HG03354 (cell line): Measurements from ENCODE around the gene NCOR2.

Source experiments
- ATAC-seq: cut with Tn5 transposase; IDR thresholded peaks from one replicate; pipeline ENCODE4 v1.9.1; 2021; ENCODE audit warnings: mild to moderate bottlenecking; ENCODE audit not compliant: unreplicated experiment, poor library complexity, severe bottlenecking

The NCOR2 gene

GRCh38 chr12:124566997-124567672 is at the start of gene NCOR2:
TSS of gene NCOR2 (minus strand) at chr12:124567612. CDS start at chr12:124495251, 72,361 bp downstream.
- peak; percentile 36 for ATAC-seq

DNA sequence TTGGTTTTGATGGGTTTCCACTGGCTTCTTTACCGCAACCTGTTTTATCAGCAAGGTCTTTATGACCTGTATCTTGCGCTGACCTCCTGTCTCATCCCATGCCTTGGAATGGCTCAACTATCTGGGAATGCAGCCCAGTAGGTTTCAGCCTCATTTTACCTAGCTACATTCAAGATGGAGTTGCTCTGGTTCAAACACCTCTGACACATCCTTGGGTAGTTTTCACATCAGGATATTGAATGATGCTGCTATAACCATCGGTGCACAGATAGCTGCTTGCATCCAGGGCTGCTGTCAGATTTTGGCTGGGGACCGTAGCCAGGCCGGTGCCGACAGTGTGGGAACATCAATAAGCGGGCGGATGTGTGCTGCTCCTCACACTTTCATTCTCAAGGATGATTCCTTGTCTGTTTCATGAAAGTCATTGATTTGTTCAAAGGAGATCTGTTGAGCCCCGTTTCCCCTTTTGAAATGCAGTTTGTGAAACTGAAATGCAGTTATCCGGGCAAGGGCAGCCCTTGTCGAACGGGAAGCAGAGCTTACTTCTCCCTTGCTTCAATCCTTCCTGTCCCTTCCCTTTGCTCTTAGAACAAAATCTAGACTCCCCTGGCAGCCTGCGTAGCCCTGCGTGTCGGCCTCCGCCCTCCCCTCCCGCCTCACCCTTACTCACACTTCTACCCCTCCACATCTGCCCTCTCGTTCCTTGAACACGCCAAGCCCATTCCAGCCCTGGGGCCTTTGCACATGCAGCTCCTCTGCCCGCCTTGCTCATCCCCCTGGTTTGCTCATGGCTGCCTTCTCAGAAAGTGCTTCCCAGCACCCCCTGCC is 49.2 kb upstream of the NCOR2 start:
- ATAC-seq, result no peak

GRCh38 chr12:124614512-124615292 is 47.3 kb upstream of the NCOR2 start:
- ATAC-seq, result no peak

DNA sequence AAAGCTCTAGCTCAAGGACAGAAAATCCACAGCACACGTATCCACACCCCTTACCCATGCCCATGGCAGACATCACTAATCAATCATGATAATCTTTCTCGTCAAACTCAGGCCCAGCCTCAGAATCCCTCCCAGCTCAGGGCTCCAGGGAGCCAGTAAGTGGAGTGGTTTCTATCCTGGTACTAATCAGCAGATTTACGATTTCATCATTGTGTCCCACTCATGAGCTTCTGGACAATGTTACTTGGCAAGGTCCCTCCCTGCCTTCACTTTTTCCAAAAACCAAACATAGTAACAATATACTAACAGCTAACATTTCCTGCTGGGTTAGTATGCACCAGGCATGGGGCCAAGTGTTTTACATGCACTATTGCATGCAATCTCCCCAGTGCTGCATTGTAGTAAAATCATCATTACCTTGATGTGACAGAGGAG is 45.8 kb upstream of the NCOR2 start:
- ATAC-seq, result no peak

DNA sequence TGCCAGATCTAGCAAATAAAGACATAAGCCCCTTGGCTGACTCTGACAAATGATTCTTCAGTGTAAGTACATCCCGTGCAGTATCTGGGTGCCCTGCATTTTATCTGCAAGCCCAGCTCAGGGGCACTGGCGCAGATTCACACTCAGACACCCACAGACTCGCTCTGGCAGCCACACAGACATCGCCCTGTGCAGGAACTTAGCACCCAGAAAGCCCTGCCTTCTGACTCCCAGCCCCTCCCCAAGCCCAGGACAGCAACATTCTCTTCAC is 44.9 kb upstream of the NCOR2 start:
- no peak for ATAC-seq

DNA sequence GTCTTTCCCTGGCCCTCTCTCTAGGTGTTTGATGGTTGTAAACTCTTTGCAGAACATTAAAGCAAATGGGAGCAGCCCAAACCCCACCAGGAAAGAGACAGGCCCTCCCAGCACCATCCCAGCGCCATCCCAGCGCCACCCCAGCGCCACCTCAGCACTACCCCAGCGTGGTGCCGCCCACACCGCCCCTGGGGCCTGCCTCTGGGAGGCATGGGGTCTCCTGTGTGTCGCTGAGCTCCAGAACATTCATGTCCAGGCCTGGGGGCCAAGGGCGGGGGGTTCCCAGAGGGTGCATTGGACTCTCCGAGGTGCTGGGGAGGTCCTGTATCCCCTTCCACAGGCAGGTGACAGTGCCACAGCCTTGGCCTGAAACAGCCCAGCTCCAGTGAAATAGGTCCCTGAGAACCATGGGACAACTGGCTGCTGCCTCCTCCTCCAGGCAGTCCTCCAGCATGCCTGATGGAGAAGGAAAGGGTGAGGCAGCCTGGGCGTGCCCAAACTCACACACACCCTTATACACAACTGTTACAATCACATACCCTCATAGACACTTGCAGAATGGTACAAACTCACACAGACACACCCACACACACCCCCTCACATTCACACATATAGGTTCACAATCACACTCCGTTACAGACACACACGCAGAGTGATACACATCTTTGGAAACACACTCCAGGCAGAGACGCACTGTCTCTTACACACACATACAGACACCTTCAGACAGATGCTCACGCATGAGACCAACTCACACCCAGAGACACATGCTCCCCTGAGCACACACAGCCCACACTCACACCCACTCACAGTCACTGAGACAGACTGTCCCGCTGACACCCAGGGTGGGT is 44.4 kb upstream of the NCOR2 start:
- ATAC-seq, result no peak

DNA sequence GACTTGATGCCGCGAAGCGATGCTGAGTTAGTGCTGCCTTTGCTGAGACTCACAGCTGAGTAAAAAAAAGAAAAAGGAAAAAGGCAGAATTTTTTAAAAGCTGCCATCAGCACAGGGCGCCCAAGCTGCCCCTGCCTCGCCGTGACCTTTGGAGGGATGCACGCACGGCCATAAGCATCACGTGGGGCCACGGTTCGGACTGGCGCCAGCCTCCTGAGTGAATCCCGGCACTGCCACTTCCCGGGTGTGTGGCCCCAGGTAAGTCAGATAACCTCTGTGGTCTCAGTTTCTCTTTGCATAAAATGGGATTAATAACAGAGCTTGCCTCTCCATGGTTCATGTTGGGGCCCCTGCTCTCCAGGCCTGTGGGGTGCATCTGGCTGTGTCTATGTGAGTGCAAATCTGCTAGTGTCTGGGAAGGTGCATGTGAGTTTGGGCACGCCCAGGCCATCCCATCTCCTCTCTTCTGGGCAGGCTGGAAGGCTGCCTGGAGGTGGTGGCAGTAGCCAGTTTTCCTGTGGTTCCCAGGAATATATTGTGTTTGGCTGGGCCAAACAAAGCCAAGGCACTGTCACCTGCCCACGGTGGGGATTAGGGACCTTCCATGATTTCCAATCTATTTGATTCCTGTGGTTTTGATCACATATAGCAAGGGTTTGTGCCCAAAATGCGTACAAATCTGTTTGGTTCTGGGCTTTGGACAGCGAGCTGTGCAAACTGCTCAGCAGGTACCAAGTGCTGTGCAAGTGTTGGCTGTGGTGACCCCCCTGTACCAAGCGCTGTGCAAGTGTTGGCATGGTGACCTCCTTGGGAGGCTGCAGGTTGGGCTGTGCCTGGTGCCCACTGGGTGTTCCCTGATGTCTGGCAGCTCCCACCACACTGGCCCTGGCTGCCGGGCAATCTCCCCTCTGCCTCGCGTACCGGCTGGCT is 43.5 kb upstream of the NCOR2 start:
- ATAC-seq, result no peak

GRCh38 chr12:124610021-124610612 is 42.7 kb upstream of the NCOR2 start:
- no peak for ATAC-seq

- ATAC-seq, result peak; percentile 78
Measured at GRCh38 chr12:124609041-124609989, 41.9 kb upstream of the NCOR2 start.

GRCh38 chr12:124608450-124608870 is 41.0 kb upstream of the NCOR2 start:
- peak; percentile 41 for ATAC-seq

GRCh38 chr12:124607681-124608425 is 40.4 kb upstream of the NCOR2 start:
- ATAC-seq, result no peak

GRCh38 chr12:124605883-124606774 is 38.7 kb upstream of the NCOR2 start:
- ATAC-seq, result no peak

DNA sequence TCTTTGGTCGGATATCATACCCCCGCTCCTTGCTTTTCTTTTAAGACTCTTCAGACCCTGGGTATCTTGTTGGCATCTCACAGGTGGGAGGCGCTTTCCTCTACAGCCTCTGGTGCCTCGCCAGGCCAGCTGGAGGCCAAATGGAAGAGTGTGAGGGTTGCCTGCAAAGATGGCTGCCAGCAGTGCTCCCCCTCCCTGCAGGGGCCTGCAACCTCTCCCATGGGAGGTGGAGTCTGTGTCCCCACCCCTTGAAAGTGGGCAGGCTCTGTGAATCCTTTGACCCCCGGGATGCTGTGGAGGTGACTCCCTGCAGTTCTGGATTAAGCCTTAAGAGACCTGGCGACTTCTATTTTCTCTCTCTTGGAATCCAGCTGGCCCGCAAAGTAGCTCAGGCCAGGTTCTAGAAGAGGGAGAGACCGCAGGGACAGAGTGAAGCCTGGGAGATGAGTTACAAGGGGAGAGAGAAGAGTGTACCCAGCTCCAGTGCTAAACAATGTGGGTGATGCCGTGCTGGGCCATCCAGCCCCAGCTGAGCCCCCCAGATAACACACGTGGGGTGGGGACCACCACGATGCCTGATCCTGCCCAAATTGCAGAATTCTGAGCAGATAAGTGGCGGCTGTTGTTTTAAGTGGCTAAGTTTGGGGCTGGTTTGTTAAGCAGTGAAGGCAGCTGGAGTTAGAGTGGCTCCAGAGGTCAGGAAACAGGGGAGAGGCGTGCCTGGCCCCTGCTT is 37.9 kb upstream of the NCOR2 start:
- no peak for ATAC-seq

DNA sequence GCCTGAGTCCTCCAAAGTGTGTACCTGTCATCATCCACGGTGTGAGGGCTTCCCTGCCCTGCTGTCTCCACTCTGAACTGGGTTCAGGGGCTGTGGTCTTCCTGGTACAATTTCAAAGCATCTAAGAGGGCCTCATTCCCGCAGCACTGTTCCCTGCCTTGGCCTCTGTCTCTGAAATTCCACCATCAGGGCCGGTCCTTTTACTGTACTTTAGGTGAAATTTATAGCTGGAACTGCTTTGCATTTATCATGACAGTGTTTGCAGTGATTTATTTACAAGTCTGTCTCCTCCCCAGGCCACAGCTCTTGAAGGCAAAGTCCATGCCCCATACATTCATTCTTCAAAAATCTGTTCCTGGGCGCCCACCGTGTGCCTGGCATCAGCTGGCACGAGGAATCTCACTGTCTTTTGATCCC is 36.9 kb upstream of the NCOR2 start:
- no peak for ATAC-seq

DNA sequence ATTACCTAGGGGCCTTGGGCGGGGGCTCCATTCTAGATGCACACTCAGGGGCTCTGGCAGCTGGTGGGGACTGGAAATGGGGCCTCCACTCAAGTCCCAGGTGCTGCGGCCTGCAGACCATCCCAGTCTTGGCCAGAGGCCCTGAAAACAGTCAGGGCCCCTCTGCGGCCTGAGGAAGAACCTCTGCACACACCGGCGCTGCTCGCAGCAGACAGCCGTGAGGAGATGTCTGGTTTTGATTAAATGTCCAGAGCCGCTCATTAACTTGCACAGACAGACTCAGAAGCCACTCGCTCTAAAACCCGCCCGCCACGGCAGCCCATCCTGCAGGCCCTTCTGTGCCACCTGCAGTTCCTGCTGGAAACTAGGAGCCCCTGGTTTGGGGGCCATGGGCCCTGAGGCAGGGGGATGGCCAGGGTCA is 36.4 kb upstream of the NCOR2 start:
- ATAC-seq, result no peak
